ENCODE measurements around the gene CASK.

DNA sequence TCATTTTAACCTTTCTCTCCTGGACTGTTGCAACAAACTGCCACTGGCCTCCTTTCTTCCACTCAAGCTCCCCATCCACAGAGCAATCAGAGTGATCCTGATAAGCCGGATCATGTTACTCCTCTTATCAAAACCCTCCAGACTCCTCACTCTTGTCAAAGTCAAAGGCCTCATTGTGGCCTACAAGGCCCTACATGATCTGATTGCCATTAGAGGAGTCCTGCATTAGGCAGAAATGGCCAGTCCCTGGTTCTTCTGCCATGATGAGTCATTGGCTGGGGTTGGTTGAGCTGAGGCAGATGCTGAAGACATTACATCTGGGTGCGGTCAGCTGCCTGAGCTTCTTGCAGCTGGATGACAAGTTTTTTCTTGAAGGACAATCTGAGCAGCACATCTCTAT is 32.7 kb upstream of the CASK start:
- TF ChIP-seq, protein P1, sequence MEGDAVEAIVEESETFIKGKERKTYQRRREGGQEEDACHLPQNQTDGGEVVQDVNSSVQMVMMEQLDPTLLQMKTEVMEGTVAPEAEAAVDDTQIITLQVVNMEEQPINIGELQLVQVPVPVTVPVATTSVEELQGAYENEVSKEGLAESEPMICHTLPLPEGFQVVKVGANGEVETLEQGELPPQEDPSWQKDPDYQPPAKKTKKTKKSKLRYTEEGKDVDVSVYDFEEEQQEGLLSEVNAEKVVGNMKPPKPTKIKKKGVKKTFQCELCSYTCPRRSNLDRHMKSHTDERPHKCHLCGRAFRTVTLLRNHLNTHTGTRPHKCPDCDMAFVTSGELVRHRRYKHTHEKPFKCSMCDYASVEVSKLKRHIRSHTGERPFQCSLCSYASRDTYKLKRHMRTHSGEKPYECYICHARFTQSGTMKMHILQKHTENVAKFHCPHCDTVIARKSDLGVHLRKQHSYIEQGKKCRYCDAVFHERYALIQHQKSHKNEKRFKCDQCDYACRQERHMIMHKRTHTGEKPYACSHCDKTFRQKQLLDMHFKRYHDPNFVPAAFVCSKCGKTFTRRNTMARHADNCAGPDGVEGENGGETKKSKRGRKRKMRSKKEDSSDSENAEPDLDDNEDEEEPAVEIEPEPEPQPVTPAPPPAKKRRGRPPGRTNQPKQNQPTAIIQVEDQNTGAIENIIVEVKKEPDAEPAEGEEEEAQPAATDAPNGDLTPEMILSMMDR (IDR thresholded peaks at IDR 0.05) = no peak
- no peak for TF ChIP-seq POLR2A (IDR thresholded peaks at IDR 0.05)

All from thyroid gland (tissue), 4 donors.